GM21390 (cell line): ENCODE measurements around the gene KRTAP2-2.
"Not testable (repeated sequence)": the region's sequence is repeated elsewhere in the genome, so short reads cannot be mapped to it uniquely, and the experiment has no call there.

Source experiments
- ATAC-seq: cut with Tn5 transposase; IDR thresholded peaks from one replicate; pipeline ENCODE4 v1.9.1; 2021; ENCODE audit not compliant: unreplicated experiment

The KRTAP2-2 gene

DNA sequence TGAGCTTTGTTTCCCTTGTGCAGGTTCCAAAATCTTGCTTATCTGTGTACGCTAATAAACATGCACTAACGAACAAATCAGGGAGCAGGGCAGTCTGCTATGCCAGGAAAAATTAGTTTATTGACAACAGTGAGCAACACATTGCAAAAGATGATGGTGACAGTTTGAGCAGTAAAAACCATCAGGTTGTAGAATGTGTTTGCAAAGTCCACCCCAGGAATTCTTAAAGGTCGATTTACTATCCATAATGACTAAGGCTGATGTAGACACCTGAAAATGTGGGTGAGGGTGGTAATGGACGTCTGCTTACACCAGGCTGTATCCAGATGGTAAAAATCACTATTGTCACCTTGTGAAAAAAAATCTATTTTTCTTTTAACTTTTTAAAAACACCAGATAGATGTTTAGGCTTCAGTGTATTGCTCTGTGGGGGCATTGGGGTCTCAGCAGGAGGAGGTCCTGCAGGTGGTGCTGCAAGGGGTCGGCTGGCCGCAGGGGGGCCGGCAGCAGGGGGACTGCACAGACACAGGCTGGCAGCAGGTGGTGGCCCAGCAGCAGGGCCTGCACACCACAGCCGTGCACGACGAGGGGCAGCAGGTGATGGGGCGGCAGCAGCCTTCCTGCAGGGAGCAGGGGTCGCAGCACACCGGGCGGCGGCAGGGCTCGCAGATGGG is 10.1 kb upstream of the KRTAP2-2 start:
- not testable (repeated sequence) for ATAC-seq

DNA sequence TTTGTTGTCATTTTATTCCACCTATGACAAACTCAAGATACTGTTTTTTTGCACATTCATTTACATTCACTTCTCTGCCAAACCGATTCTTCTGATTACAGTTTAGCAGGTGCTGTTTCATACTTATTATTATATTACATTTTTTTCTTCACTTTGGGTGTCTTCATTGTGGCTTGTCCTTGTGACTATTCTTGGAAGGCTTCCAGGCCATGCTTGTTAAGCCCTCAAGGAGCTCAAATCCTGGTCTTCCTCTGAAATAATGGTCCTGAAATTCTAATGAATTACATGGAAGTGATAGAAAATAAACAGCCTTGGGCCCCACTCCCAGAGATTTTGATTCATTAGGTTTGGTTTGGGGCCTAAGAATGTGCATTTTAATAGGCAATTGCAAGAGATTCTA is 9.3 kb upstream of the KRTAP2-2 start:
- ATAC-seq, result no peak

DNA sequence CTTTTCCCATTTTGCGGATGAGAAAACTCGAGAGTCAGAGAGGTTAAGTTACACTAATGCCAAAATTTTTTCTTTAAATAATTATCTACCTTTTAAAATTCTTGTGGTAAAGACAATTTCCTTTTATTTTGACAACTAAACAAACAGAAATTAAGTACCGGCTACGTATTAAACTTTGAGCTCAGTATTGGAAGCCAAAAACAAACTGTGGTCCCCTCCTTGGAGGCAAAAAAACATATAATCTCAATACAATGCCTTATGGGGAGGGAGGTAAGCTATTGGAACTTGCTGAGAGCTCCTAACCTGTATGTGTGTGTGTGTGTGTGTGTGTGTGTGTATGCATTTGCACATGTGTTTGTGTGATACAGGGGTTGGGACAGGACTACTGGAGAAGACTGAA is 8.4 kb upstream of the KRTAP2-2 start:
- no peak for ATAC-seq

DNA sequence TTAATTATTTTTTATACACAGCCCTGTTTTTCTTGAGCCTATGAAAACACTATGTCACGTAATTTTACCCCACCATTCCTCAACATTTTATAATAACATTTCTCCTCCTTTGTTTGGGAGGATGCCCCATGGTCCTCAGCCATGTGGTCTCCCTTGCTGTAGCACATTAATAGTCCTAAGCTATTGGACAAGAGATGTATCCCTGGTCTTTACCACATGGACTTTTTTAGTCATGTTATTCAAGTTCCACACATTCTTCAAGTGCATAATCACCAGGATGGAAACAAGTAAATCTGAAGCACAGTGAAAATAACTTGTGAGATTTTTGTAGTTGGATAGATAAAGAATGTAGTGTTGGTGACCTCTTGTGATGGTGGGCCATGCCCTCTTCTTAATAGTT is 6.9 kb upstream of the KRTAP2-2 start:
- ATAC-seq, result no peak

DNA sequence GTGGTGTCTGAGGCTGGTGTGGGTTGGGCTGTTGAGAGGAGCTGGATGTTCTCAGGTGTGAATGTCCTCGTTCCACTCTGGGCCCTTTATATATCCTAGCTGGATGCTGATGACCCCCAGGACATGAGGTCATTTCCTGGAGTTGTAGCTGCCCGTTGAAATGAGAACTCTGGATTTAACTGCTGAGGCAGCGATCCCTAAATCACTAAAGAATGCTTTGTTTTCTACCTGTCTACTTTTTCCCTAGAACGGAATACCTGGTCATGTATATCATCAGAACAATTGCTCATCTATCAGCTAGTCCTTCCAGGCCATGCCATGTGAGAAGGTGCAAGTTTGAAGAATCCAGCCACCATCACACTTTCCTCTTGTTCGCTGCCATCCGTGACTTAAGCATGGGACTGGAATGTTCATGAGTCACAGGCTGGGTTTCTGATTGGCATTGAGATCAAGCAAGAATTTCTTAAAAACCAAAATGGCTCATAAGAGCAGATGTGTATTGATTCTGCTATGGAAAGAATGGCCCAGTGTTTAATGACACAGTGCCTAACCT is 5.1 kb upstream of the KRTAP2-2 start, which contains the start of gene KRTAP2-3:
KRTAP2-3 (minus strand) TSS at position 63 of the 553 bp plus-strand sequence. CDS start 64 bp downstream, outside the sequence.
- no peak for ATAC-seq

DNA sequence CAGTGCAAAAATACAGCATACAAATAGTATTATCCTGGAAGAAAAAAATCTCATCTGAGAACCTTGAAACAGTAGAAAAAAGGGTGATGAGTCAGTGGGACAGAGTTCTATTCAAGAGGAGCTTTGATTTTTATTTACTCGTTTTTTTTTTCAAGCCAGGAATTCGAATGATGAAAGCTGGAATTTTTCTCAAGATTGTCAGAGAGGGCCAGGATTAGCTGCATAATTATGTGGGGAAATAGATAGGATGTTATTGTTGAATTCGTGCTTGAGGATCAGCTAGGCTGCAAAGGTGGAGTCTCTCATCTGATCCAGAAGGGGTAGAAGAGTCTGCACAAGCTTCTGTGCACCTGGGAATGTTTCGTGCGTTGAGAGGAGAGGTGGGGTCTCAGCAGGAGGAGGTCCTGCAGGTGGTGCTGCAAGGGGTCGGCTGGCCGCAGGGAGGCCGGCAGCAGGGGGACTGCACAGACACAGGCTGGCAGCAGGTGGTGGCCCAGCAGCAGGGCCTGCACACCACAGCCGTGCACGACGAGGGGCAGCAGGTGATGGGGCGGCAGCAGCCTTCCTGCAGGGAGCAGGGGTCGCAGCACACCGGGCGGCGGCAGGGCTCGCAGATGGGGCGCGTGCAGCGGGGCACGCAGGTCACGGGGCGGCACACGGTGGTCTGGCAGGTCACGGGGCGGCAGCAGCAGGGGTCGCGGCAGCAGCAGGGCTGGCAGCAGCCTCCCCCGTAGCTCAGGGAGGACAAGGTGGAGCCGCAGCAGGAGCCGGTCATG is 4.4 kb upstream of the KRTAP2-2 start:
- not testable (repeated sequence) for ATAC-seq

DNA sequence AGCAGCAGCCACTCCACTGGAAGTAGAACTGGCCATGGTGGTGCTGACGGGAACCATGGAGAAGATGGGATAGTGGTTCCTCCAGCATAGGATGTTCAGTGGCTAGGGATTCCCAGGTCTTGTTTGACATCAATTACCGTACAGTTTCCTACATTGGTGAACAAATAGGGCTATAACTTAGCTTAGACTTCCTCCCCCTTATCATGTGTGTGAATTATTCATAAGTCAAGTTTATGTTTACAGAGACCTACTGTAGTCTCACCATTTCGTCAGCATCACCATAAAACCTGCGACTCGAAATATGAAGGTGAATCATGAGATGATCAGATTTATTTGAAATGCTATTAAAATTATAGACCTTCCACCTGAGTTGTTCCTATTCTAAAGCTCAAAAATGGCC is 3.7 kb upstream of the KRTAP2-2 start:
- ATAC-seq, result no peak

DNA sequence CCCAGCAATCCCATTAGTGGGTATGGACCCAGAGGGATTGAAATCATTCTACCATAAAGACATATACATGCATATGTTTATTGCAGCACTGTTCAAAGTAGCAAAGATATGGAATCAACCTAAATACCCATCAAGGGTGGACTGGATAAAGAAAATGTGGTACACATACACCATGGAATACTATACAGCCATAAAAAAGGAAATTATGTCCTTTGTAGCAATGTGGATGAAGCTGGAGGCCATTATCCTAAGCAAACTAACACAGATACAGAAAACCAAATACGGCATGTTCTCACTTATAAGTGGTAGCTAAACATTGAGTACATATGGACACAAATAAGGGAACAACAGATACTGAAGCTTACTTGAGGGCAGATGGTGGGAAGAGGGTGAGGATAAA is 2.5 kb upstream of the KRTAP2-2 start:
- ATAC-seq, result no peak

DNA sequence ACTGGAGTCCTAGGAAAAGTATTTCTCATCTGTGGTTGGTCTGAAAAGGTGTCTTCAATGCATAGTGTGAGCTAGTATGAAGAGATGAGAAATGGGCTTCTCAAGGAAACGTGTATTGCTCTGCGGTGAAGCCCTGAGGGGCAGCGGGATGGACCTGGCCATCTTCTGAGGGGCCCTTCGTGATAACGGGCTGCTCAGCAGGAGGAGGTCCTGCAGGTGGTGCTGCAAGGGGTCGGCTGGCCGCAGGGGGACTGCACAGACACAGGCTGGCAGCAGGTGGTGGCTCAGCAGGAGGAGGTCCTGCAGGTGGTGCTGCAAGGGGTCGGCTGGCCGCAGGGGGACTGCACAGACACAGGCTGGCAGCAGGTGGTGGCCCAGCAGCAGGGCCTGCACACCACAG is 474 bp downstream of the KRTAP2-2 start:
- ATAC-seq, result not testable (repeated sequence)

DNA sequence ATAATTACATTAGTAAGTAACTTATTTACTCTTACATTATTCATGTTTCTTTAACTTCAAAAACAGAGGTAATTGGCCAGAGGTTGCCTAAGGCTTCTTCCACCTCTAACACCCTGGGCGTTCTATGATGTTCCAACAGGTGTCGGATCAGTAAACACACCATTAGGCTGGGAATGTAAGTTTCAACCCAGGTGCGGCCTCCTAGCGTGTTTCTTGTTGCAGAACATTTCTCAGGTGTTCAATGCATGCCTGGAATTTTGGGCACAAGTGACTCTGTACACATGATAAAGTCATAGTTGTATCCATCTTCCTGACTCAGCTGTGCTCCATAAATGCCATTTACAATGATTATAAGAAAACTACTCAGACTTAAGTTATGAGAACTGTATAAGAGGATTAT is 1.0 kb downstream of the KRTAP2-2 start:
- ATAC-seq, result no peak

DNA sequence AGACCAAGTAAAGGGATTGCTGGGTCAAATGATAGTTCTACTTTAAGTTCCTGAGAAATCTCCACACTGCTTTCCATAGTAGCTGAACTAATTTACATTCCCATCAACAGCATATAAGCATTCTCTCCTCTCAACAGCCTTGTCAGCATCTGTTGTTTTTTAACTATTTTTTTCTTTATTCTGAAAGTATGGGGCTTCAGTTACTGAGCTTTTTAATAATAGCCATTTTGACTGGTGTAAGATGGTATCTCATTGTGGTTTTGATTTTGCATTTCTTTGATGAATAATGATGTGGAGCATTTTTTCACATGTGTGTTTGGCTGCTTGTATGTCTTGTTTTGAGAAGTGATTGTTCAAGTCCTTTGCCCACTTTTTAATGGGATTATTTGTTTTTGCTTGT is 2.5 kb downstream of the KRTAP2-2 start:
- ATAC-seq, result no peak

DNA sequence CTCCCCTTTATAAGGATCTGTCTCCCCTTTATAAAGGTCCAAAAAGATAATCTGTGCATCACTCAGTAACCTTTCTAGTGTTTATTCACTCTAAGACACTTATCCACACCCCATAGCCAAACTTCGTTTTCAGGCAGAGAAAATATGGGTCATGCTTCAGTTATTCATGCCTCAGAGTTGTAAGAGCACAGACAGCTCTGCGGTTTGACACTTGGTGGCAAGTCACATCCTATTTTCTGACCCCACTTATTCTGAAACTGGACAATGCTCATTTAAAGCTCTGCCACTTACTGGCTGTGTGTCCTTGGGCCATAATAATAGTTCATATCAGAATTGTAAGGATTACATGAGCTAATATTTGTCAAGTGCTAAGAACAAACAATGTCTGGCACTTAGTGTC is 5.9 kb downstream of the KRTAP2-2 start:
- no peak for ATAC-seq

DNA sequence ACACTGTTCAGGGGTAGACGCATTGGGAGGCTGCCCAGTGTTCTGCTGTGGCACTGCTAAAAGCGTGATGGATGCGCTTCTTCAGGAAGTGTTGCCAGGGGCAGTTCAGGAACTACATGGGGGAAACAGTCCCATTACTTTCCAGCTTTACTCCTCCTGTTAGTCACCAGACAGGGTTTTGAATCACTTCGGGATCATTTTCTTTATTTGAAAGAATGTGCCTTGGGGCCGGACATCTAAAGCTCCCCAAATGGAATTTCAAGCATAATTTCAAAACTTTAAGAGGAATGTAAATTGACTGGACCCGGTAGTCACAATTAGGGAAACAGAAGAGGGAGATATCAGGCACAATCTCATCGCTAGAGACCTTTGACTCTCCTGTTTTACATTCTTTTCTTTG is 6.6 kb downstream of the KRTAP2-2 start:
- ATAC-seq, result no peak

DNA sequence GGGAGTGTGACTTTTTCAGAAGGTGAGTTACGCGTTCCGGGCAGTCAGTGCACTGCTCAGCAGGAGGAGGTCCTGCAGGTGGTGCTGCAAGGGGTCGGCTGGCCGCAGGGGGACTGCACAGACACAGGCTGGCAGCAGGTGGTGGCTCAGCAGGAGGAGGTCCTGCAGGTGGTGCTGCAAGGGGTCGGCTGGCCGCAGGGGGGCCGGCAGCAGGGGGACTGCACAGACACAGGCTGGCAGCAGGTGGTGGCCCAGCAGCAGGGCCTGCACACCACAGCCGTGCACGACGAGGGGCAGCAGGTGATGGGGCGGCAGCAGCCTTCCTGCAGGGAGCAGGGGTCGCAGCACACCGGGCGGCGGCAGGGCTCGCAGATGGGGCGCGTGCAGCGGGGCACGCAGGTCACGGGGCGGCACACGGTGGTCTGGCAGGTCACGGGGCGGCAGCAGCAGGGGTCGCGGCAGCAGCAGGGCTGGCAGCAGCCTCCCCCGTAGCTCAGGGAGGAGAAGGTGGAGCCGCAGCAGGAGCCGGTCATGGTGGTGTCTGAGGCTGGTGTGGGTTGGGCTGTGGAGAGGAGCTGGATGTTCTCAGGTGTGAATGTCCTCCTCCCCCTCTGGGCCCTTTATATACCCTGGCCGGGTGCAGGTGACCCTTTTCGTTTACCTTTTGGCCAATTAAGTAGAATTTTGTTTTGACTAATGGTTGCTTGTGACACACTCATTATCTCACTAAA is 8.1 kb downstream of the KRTAP2-2 start, which contains the start of gene KRTAP2-1:
KRTAP2-1 (minus strand) TSS at position 582 of the 731 bp plus-strand sequence; CDS start at position 533, 49 bp downstream.
- not testable (repeated sequence) for ATAC-seq

DNA sequence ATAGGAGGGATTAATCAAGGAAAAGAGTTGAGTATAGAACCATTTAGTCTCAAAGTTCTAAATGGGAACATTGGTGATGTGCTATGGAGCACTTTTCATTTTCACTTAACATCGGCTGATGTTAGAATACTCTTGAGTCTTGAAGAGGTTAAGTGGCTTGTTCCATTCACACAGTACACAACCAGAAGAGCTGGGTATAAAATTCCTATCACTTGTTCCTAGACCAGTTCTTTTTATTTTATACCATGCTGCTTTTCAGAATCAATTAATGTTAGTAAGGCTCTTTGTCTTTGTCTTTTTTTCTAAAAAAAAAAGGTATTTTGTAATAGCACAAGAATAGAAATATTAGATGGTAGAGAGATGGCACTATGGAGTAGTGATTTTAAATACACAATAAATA is 12.1 kb downstream of the KRTAP2-2 start:
- ATAC-seq, result no peak

DNA sequence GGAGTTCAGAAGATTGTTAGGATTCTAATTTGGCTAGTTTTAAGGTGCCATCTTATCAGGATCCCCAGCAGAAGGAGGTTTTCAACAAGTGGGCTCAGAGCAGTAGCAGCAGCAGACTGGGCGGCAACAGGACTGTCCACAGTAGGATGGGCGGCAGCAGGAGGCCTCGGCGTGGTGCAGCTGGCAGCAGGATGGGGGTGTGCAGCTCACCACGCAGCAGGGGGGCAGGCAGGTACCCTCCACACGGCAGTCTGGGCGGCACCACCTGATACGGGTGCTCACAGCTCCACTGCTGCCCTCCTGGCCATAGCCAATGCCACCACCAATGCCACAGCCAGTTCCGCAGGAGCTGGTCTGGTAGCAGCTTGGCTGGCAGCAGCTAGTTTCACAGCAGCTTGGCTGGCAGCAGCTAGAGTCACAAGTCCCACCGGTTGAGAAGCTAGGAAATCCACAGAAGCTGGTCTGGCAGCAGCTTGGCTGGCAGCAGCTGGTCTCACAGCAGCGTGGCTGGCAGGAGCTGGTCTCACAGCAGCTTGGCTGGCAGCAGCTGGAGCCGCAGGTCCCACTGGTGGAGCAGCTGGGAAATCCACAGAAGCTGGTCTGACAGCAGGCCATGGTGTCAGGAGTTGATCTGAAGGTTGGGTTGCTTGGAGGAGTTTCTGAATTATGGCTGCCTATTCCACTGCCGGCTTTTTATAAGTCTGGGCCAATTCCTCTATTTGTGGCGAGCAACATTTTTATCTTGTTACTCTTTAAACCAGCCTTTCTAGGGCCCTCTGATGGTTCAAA is 14.1 kb downstream of the KRTAP2-2 start, which contains the start of gene KRTAP1-1:
KRTAP1-1 (minus strand) TSS at position 668 of the 789 bp plus-strand sequence; CDS start at position 615, 53 bp downstream.
- not testable (repeated sequence) for ATAC-seq

DNA sequence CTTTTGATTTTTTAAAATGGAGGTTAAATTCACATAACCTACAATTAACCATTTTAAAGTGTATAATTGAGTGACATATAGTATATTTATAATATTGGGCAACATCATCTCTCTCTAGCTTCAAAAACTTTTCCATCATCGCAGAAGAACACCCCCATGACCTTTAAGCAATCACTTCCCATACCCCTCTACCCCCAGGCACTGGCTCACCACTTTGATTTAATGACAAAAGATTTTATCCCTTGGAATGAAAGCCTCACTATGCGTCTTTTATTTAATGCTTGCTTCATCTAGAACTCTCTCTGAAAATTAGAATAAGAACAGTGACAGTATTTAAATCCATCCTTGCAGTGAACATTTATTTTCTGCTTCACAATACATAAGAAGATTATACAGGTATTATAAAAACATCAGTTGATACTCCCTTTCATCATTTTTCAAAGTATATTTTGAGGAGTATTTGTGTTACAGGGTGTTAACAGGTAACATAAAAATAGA is 17.1 kb downstream of the KRTAP2-2 start:
- no peak for ATAC-seq

DNA sequence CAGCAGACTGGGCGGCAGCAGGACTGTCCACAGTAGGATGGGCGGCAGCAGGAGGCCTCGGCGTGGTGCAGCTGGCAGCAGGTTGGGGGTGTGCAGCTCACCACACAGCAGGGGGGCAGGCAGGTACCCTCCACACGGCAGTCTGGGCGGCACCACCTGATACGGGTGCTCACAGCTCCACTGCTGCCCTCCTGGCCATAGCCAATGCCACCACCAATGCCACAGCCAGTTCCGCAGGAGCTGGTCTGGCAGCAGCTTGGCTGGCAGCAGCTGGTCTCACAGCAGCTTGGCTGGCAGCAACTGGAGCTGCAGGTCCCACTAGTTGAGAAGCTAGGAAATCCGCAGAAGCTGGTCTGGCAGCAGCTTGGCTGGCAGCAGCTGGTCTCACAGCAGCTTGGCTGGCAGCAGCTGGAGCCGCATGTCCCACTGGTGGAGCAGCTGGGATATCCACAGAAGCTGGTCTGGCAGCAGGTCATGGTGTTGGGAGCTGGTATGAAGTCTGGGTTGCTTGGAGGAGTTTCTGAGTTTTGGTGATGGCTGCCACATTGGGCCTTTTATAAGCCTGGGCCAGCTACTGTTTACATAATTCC is 20.6 kb downstream of the KRTAP2-2 start, which contains the start of gene KRTAP1-3:
KRTAP1-3 (minus strand) TSS at position 529 of the 590 bp plus-strand sequence; CDS start at position 476, 53 bp downstream.
- not testable (repeated sequence) for ATAC-seq

DNA sequence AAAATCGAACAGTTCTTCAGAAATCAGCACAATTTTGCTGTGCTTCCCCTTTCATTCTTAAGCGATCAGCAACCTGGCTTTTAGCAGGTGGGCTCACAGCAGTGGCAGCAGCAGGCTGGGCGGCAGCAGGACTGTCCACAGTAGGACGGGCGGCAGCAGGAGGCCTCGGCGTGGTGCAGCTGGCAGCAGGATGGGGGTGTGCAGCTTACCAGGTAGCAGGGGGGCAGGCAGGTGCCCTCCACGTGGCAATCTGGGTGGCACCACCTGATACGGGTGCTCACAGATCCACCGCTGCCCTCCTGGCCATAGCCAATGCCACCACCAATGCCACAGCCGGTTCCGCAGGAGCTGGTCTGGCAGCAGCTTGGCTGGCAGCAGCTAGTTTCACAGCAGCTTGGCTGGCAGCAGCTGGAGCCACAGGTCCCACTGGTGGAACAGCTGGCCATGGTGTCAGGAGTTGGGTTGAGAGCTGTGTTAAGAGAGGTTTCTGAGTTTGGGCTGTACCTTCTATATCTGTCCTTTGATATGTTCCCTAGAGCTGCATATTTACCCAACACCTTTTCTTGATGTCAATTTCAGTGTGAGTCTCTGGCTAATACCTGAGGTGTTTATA is 25.3 kb downstream of the KRTAP2-2 start, which contains the start of gene KRTAP1-4:
KRTAP1-4 (minus strand) TSS at position 563 of the 613 bp plus-strand sequence; CDS start at position 446, 117 bp downstream.
- ATAC-seq, result no peak
